HG03064 (cell line): Measurements from ENCODE around the gene CDC16.
"Not testable (repeated sequence)": the region's sequence is repeated elsewhere in the genome, so short reads cannot be mapped to it uniquely, and the experiment has no call there.

Source experiments
- ATAC-seq: cut with Tn5 transposase; IDR thresholded peaks from one replicate; pipeline ENCODE4 v1.9.1; 2021; ENCODE audit warnings: low read depth; ENCODE audit not compliant: unreplicated experiment

CDC16 gene

DNA sequence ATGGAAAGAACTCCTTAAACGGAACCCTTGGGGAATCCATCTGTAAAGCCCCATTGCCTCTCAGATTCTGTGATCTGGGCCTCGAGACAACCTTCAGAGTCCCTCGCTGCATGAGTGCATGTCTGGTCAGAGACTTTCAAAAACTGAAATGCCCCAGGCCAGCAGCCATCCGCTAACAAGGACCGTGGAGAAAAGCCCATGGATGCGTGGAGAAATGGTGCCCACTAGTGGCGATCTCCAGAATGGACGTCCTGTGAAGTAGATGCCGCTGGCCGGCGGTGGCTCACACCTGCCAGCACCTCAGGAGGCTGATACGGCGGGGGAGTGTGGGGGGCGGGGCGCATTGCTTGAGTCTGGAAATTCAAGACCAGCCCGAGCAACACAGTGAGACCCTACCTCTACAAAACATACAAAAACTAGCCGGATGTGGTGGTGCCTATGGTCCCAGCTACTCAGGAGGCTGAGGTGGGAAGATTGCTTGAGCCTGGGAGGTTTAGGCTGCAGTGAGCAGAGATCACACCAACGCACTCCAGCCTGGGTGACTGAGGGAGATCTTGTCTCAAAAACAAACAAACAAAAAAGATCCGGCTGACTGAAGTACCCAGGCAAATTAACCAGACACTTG, 7.9 kb upstream of the CDC16 start:
- ATAC-seq = peak; percentile 79

GRCh38 chr13:114227528-114227927, 7.2 kb upstream of the CDC16 start:
- no peak for ATAC-seq

DNA sequence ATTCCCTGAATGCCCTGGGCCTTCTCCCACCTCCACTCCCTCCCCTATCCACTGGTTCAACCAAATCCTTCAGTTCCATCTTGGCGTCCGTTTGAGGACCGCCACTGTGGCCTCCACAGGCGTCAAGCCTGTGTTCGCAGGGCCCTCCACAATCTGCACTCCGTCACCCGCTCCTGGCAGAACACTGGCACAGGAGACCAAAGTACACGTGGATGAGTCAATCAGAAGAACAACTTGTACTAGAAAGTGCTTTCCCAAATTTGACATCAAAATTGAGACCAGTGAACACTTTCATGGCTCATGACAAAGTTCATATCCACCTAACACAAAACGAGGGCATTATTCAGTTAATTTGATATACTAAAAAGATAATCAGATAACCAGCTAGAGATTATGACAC, 6.5 kb upstream of the CDC16 start:
- no peak for ATAC-seq

- ATAC-seq = no peak
Measured at GRCh38 chr13:114229506-114229905, 5.2 kb upstream of the CDC16 start.

DNA sequence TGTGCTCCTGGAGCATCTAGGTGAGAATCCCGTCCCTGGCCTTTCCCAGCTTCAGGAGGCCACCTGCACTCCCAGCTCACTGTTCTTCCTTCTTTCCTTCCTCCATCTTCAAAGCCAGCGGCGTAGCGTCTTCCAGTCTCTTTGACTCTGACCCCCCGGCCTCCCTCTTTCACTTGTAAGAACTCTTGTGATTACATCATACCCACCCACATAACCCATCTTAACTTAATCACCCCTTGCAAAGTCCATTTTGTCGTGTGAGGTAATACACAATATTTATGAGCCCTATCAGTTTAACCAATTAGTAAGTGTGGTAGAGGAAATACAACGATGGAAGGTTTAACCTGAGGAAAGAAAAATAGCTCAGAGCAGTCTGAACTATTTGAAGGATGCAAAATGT, 4.6 kb upstream of the CDC16 start:
- no peak for ATAC-seq

GRCh38 chr13:114230575-114230974, 4.1 kb upstream of the CDC16 start:
- ATAC-seq = no peak

GRCh38 chr13:114231886-114232285, 2.8 kb upstream of the CDC16 start:
- no peak for ATAC-seq

DNA sequence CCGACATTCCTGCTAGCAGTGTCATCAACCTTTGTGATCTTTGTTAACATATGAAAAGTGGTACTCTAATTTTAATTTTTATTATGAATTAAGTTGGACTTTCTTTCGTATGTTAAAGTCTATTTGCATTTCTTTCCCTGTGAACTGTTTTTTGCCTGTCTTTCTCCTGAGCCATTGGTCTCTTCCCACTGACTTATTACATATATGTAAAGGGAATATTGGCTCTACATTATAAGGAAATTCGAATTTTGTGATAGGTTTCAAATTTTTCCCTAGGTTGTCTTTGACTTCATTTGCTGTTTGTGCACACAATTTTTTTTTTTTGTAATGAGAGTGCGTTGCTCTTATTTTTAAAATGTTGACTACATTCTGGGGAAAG, 442 bp upstream of the CDC16 start:
- ATAC-seq = no peak

GRCh38 chr13:114235697-114236096, 1.0 kb downstream of the CDC16 start:
- ATAC-seq = no peak

DNA sequence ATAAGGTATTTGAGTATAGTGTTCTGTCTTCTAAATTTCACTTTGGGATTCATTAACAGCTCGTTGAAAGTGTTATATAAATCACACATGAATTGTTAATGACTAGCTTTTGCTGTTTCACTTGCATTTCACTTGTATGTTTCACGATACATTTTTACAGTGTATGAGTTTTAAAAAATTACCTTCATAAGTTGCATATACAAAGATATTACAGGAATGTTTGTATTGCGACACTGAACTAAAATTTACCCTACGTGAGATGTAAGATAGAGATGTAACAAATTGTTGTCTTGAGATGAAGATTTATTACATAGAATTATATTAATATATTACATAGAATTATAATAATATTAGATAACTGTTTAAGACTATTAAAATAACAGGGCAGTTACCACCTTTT, 1.5 kb downstream of the CDC16 start:
- no peak for ATAC-seq

GRCh38 chr13:114237415-114238112, 2.9 kb downstream of the CDC16 start:
- no peak for ATAC-seq

DNA sequence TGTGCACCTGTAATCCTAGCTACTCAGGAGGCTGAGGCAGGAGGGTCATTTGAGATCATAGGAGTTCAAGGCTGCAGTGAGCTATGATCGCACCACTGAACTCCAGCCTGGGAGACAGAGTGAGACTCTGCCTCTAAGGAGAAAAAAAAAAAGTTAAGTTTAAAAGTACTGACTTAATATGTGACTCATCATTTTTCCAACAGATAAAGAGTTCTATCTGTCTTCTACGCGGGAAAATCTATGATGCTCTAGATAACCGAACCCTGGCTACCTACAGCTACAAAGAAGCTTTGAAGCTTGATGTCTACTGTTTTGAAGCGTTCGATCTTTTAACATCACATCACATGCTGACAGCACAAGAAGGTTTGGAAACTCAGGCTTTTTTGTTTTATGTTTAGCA, 7.2 kb downstream of the CDC16 start:
- ATAC-seq = no peak

DNA sequence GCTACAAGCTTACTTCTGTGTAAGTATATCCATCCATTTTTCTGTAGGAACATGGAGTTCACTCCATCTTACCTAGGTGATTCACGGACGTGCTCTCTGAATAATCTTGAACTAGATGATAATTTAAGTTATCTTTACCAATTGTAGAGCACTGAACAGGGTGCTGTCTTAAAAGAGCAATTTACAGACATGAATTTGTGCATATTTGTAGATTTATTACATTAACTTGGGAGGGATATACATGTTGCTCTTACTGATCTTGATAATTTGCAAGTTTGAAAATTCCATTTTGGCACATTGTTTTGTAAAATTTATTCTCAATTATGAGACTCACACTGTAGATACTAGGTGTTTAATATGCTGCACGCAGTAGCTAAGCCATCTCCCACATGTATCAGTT, 9.3 kb downstream of the CDC16 start:
- ATAC-seq = no peak

DNA sequence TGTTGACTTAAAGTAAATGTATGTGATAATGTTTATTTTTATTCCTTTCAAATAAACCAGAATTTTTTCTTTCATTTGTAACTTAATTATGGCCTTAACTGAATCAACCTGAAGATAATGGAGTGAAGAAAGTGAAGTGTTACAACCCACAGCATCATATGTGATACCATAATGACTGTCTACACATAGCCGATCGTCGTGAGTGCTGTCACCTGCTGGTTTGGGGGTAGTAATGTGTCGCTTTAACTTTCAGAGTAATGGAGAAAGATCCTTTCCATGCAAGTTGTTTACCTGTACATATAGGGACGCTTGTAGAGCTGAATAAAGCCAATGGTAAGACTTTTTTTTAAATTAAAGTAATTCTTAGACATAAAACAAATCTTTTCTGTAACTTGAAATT, 9.9 kb downstream of the CDC16 start:
- no peak for ATAC-seq

DNA sequence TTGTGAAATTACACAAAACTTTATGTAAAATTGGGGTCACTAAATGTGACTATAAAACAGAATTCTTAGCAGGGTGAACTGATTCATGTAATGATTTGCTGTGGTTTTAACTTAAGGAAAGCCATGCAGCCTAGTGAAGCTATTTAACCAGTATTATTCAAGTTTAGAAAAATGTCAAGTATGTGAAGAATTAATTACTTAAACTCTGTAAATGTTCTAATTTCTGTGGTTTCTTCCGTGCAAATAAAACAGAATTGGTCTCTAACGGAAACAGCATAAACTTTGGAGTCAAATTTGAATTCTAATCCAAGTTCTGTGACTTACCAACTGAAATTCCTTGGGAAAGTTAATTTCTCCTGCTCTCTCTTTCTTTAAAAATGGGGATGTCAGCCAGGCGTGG, 13.3 kb downstream of the CDC16 start:
- ATAC-seq = no peak

- no peak for ATAC-seq
Measured at GRCh38 chr13:114249077-114249476, 14.4 kb downstream of the CDC16 start.

DNA sequence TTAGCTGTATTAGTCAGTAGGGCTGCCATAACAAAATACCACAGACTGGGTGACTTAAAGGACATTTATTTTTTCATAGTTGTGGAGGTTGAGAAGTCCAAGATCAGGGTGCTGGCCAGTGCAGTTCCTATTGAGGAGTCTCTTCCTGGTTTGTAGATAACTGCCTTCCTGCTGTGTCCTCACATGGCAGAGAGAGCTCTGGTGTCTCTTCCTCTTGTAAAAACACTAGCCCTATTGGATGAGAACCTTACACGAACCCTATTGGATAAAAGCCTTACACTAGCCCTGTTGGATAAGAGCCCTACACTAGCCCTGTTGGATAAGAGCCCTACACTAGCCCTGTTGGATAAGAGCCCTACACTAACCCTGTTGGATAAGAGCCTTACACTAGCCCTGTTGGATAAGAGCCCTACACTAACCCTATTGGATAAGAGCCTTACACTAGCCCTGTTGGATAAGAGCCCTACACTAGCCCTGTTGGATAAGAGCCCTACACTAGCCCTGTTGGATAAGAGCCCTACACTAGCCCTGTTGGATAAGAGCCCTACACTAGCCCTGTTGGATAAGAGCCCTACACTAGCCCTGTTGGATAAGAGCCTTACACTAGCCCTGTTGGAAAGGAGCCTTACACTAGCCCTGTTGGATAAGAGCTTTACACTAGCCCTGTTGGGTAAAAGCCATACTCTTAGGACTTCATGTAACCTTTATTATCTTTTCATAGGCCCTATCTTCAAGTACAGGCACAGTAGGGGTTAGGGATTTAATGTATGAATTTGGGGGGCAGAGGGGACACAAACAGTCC, 17.1 kb downstream of the CDC16 start:
- not testable (repeated sequence) for ATAC-seq

DNA sequence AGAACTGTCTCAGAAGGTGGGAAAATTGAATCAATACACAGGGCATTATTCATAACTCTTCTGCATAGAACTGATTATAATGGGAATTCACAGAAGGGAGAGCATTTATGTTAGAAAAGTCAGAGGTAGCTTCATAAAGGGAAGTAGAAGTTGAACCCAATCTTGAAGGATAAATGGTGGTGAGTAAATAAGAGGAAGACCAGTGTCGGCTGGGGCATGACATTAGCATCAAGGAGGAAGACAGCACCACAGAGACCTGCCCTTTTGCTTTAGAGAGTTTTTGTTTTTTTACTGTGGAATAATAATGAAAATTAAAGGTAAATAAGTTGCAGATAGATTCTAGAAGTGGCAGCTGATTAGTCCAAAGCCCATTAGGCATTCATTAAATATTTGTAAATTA, 21.9 kb downstream of the CDC16 start:
- ATAC-seq = no peak

DNA sequence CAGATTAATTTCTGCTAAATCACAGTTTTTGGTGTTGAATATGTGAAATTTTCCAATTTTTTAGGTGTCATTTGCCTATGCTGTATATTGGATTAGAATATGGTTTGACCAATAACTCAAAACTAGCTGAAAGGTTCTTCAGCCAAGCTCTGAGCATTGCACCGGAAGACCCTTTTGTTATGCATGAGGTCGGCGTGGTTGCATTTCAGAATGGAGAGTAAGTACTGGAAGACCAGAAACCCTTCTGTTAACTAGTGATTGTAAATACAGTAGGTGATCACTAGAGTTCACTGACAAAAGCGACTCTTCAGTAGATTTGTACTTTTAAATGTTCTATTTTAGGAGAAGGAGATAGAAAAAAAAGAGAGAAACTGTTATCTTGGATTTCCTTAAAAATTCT, 22.3 kb downstream of the CDC16 start:
- ATAC-seq = no peak

DNA sequence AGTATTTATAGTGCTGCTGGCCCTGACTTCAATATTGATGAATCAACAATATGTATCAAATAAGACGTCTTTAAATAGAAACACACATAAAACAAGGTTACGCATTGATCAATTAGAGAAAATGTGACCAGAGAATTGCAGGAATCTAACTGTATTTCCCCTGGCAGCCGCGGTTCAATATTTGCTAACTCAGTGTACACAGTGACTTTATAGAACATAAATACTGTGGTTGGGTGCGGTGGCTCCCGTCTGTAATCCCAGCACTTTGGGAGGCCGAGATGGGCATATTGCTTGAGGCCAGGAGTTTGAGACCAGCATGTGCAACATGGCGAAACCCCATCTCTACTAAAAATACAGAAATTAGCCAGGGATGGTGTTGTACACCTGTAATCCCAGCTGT, 23.9 kb downstream of the CDC16 start:
- no peak for ATAC-seq

- no peak for ATAC-seq
Measured at GRCh38 chr13:114259374-114259773, 24.7 kb downstream of the CDC16 start.

- ATAC-seq = no peak
Measured at GRCh38 chr13:114259974-114260373, 25.3 kb downstream of the CDC16 start.
